Stimulated activated CD4-positive, alpha-beta T cell treated with anti-CD3 and anti-CD28 coated beads, Interleukin-2, amount 100 ng/mL, for 48 hours (primary cell): ENCODE measurements around the gene SAMD3.
"Not testable (repeated sequence)": the region's sequence is repeated elsewhere in the genome, so short reads cannot be mapped to it uniquely, and the experiment has no call there.

ENCODE experiments used
- DNase-seq, 2 donors: peaks; one replicate each; pipeline ENCODE4 v3.0.0-alpha.2; 2020

The SAMD3 gene

DNA sequence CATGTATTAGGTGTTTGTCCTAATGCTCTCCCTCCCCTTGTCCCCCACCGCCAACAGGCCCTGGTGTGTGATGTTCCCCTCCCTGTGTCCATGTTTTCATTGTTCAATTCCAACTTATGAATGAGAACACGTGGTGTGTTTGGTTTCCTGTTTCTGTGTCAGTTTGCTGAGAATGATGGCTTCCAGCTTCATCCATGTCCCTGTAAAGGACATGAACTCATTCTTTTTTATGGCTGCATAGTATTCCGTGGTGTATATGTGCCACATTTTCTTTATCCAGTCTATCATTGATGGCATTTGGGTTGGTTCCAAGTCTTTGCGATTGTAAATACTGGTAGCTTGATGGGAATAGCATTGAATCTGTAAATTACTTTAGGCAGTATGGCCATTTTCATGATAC is 52.6 kb downstream of the SAMD3 start:
- DNase-seq = not testable (repeated sequence)

GRCh38 chr6:130167655-130168054 is 55.1 kb downstream of the SAMD3 start:
- no peak for DNase-seq

DNA sequence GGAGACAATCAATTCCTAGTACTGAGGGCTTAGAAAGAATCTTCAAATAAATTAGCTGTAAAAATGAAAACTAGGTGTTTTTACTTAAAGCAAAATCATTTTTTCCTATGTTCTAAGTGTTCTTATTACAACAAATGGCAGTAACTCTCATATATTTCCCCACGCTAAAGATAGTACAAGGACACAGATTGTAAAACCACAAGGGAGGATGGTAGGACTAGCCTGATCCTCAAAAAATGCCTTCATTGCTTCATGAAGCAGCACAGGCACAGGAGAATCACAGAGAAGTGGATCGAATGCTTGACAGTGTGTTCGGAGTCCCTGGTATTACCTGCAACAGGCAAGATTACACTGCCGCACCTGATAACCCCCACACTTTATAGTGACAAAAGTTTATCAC is 58.5 kb downstream of the SAMD3 start:
- no peak for DNase-seq

- no peak for DNase-seq
Measured at GRCh38 chr6:130163266-130163665, 59.5 kb downstream of the SAMD3 start.

- DNase-seq = no peak
Measured at GRCh38 chr6:130162421-130162820, 60.3 kb downstream of the SAMD3 start.

DNA sequence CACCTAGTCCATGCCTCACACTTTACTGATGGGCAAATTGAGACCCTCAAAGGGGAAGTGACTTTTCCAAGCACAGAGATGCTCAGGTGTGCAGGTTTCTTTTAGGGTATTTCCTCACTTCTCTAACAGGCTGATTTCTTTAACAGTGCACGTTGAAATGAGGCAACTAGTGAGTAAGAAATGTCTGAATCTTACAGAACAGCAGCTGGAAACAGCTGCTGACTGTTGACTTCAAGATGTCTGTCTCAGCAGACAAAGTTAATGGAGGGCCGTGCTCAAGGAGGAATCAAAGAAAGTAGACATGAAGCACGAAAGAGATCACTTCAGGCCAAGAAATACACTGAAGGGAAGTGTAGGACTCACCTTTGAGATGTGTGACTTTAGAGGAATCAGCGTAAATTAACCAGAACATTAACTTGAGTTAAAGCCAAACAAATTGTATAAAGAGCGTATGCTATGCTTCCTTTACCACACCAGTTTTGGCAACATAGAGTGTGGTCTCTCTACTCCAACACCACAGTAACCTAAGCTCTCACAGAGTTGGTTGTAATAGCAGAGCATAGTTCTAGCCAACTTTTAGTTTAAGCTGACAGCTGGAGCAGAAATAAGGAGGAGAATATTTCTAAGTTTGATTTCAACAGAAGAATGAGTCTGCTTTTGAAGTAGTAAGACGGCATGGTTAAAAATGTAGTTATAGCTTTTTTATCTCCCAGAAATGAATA is 60.9 kb downstream of the SAMD3 start:
- no peak for DNase-seq

- DNase-seq = no peak
Measured at GRCh38 chr6:130159956-130160355, 62.8 kb downstream of the SAMD3 start.

DNA sequence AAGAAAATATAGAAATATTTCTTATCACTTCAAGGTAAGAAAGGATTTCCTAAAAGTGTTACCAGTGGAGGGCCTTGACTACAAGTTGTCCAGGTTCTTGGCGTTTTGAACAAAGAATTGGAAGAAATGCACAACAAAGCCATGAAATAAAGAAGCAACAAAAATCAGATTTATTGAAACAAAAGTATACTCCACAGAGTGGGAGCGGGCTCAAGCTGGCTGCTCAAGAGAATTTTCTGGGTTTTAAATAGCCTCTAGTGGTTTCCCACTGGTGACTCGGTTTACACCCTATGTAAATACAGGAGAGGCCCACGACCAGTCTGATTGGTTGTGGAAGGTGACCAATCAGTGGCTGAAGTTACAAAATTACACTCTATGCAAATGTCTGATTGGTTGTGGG is 64.2 kb downstream of the SAMD3 start:
- no peak for DNase-seq

DNA sequence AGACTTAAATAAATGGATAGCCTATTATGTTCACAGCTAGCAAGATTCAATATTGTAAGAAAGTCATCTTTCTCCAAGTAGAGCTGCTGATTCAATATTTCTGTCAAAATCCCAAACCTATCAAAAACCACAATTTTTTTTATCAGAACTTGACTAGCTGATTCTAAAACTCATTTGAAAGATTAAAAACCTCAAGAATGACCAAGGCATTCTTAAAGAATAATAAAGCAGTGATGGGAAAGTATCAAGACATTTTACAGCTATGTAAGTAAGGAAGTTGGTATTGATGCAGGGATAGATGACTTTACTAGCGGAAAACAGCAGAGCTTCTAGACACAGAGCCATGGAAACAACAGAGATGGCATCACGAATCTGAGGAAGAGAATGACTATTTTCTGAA is 64.7 kb downstream of the SAMD3 start:
- DNase-seq = no peak

DNA sequence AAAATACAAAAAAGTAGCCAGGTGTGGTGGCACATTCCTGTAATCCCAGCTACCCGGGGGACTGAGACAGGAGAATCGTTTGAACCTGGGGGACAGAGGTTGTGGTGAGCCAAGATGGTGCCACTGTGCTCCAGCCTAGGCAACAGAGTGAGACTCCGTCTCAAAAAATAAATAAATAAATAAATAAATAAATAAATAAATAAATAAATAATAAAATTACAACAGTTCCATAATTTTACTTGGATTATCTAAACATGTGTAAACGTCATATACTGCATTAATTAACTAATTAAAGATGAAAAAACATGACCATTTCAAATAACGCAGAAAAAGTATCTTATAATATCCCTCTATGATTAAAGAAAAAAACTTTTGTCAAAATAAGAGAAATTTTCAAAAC is 65.8 kb downstream of the SAMD3 start:
- DNase-seq = no peak

GRCh38 chr6:130152908-130153510 is 69.7 kb downstream of the SAMD3 start:
- no peak for DNase-seq

DNA sequence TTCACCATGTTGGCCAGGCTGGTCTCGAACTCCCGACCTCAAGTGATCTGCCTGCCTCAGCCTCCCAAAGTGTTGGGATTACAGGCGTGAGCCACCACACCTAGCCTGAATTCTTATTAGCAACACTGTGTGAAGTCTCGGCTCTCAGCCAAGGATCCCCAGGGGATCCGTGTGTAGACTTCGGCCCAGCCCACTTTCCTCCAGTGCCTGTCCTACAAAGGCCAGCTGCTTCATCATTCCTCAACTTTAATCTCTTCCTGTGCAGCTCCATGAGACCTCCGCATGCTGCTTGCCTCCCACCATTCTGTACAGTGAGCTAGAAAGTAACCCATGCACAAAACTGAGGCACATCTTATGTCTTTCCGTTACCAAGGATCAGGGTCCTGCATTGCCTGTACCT is 71.8 kb downstream of the SAMD3 start:
- no peak for DNase-seq

DNA sequence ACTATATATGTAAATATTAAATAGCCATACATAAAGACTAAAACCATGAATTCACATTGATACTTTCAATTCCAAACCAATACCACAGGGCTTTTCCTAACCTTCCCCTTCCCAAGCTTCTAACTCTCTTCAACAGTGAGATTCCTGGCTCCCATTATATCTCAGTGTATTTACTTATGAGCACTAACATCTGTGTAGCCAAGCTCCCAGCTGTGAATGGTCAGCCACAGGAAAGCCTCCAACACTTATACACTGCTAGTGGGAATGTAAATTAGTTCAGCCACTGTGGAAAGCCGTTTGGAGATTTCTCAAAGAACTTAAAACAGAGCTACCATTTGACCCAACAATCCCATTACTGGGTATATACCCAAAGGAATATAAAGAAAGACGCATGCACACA is 73.7 kb downstream of the SAMD3 start:
- not testable (repeated sequence) for DNase-seq

DNA sequence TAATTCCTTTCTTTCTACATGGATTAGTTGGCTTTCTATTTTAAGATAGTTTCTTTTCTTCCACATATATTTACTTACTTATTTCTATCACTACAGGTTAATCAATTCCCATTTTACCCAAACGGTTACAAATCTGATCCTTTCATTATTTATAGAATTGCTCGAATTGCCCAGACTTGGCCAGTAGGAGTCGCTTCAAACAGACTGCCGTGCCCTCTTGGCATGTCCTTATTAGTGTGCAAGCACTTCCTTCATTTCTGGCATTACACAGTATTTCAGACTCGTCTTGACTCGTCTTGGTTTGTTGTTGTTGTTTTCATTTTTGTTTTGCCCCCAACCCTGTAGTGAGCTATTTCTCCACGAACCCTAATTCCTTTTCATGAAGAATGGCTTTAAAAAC is 74.6 kb downstream of the SAMD3 start:
- no peak for DNase-seq

DNA sequence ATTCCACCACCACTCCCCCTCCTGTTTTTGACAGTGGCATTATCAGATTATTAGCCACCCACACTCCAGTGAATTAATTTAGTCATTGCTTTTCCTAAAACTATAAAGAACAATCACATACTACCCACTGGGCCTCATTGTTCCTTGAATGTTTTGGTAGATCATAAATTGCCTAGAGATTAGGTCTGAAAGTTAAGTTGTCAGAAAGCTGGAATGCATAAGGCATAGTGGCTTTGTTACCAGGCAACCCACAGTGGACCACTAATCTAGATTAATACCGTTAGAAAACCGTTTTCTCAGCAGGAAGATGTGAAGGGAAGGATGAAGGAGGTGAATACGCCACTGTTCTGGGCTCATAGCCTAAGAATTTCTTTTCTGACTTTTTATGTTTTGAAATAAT is 75.6 kb downstream of the SAMD3 start:
- no peak for DNase-seq

GRCh38 chr6:130143709-130144108 is 79.0 kb downstream of the SAMD3 start:
- DNase-seq = no peak

- no peak for DNase-seq
Measured at GRCh38 chr6:130140084-130140483, 82.7 kb downstream of the SAMD3 start.

GRCh38 chr6:130138909-130139242 is 83.9 kb downstream of the SAMD3 start:
- no peak for DNase-seq

GRCh38 chr6:130138116-130138908 is 84.4 kb downstream of the SAMD3 start:
- no peak for DNase-seq

DNA sequence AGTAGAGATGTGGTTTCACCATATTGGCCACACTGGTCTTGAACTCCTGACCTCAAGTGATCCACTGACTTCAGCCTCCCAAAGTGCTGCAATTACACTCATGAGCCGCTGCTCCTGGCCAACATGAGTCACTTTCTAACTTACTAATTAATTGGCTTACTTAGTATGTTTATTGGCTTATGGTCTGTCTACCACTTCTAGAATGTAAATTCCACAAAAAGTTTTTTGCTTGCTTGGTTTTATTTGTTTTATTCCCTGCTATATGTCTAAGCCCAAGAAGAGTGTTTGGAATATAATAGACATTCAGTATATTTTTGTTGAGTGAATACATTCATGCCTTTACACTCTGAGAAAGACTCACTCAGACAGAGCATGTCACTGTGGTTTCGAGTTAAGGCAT is 86.0 kb downstream of the SAMD3 start:
- DNase-seq = no peak

DNA sequence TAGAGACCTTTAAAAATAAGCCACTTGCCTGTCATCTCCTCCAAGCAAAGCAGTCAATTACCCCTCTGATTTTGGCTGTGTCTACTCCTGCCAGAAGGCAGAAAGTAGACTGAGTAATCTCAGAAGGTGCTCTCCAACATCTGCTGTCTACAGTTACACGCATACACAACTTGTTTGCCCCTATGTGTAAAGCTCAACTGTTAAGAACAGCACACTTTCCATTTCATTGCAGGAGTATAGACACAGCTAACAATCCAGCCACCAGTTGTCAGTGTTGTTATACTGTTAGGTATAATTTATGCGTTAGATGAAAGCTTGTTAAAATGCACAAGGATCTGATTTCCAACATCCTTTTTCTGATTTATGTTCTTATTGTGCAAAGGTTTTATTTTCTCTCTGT is 88.2 kb downstream of the SAMD3 start:
- no peak for DNase-seq

GRCh38 chr6:130132286-130132701 is 90.5 kb downstream of the SAMD3 start:
- DNase-seq = peak; percentile 12 to 26

DNA sequence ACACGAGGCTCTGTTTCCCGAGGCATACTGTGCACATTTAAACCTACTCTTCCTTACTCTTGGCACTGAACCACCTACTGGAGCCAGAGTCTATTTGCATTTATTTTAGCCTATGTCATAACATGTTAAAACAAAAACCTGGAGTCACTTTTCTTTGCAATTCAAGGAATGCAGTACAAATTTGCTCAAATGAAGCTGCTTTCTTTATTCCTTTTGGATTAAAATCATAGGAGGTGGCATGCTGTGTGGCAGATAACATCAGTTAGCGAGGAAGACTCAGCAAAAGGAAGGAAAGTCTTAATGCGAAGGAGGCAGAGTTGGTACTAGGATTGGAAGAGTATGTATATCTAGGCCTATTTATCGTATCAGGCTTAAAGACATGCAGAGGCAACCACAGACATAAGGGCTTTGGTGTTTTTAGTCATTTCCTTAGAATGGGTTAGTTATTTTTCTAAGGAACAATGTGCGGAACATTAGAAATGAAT is 92.9 kb downstream of the SAMD3 start:
- DNase-seq = no peak

- no peak for DNase-seq
Measured at GRCh38 chr6:130128326-130128725, 94.4 kb downstream of the SAMD3 start.
